SK-N-SH (cell line): ENCODE measurements around the gene TRIM15. TPM values are rescaled to one million over a fixed set of nuclear protein-coding genes. Genes with fewer than 3 reads are reported as not detected.

ENCODE experiments used
- CTCF ChIA-PET: fragments of 300-600, 350-600 bp; formaldehyde crosslinking; extraction: SDS; loops from one replicate; lab custom pipeline; 2021; lab: Yijun Ruan, JAX
- POLR2A ChIA-PET: fragments of 350-600 bp; sonication (Branson Sonifier 250); formaldehyde crosslinking; extraction: SDS; loops from one replicate; lab custom pipeline; 2020; ENCODE audit warnings: antibody characterized with exemption, inconsistent platforms; lab: Yijun Ruan, JAX
- DNase-seq: peaks from one replicate; pipeline ENCODE4 v3.0.0; 2012
- H2AFZ ChIP-seq: fragments of 200-600 bp; sonication (generic); 2 replicates; pipeline ENCODE4 v1.8.1; 2016; ENCODE audit warnings: antibody characterized with exemption, mild to moderate bottlenecking, low read depth
- H3F3A ChIP-seq: fragments of 200-600 bp; sonication (generic); replicated peaks from 2 replicates; pipeline ENCODE3; 2016; ENCODE audit warnings: antibody characterized with exemption, mild to moderate bottlenecking; ENCODE audit not compliant: insufficient read depth
- H3K27ac ChIP-seq, 2 experiments: fragments of 200-500 bp in 1 of 2; fragments of 200-600 bp in 1 of 2; sonication (Bioruptor generic) in 1 of 2; sonication (generic), shearing (Covaris generic) in 1 of 2; 2 replicates each; pipeline versions ENCODE4 v1.5.1 to v1.6.1; 2014 to 2016; ENCODE audit warnings: low read depth in 2 of 2, inconsistent platforms in 1 of 2, low read length in 1 of 2, mild to moderate bottlenecking in 1 of 2, mixed read lengths in 1 of 2
- H3K27me3 ChIP-seq: fragments of 200-600 bp; sonication (generic), shearing (Covaris generic); 2 replicates; pipeline ENCODE4 v1.6.1; 2016; ENCODE audit warnings: mixed run types; ENCODE audit not compliant: insufficient read depth
- H3K36me3 ChIP-seq, 2 experiments: fragments of 200-500 bp in 1 of 2; fragments of 200-600 bp in 1 of 2; sonication (Bioruptor generic) in 1 of 2; sonication (generic) in 1 of 2; replicated peaks in 1 of 2; 2 replicates each; pipeline versions ENCODE3 to v1.5.1; 2014 to 2016; ENCODE audit warnings: low read length in 1 of 2, mild to moderate bottlenecking in 1 of 2; ENCODE audit not compliant: insufficient read depth in 2 of 2, control insufficient read depth in 1 of 2
- H3K4me1 ChIP-seq, 2 experiments: fragments of 200-500 bp in 1 of 2; fragments of 200-600 bp in 1 of 2; sonication (Bioruptor generic) in 1 of 2; sonication (generic), shearing (Covaris generic) in 1 of 2; 2 replicates each; pipeline versions ENCODE4 v1.5.1 to v1.6.1; 2014 to 2016; ENCODE audit warnings: low read depth in 1 of 2, low read length in 1 of 2, mixed run types in 1 of 2; ENCODE audit not compliant: insufficient read depth in 2 of 2, control insufficient read depth in 1 of 2
- H3K4me2 ChIP-seq: fragments of 200-600 bp; sonication (generic), shearing (Covaris generic); 2 replicates; pipeline ENCODE4 v1.6.1; 2017; ENCODE audit warnings: mixed run types
- H3K4me3 ChIP-seq, 2 experiments: fragments of 200-500 bp in 1 of 2; fragments of 200-600 bp in 1 of 2; sonication (Bioruptor generic) in 1 of 2; sonication (generic), shearing (Covaris generic) in 1 of 2; 2 replicates each; pipeline versions ENCODE4 v1.5.1 to v1.8.1; 2014 to 2016; ENCODE audit warnings: low read depth in 2 of 2, inconsistent platforms in 1 of 2, low read length in 1 of 2, mild to moderate bottlenecking in 1 of 2, mixed read lengths in 1 of 2, moderate library complexity in 1 of 2
- H3K79me2 ChIP-seq: fragments of 200-600 bp; sonication (generic); 2 replicates; pipeline ENCODE4 v1.8.1; 2017; ENCODE audit warnings: mild to moderate bottlenecking; ENCODE audit not compliant: insufficient read depth
- H3K9ac ChIP-seq: fragments of 200-600 bp; sonication (generic); 2 replicates; pipeline ENCODE4 v1.6.1; 2017; ENCODE audit warnings: mixed run types
- H3K9me2 ChIP-seq: fragments of 200-600 bp; sonication (generic); 2 replicates; pipeline ENCODE4 v1.6.1; 2017; ENCODE audit warnings: mixed run types
- H3K9me3 ChIP-seq: fragments of 200-600 bp; sonication (generic); 2 replicates; pipeline ENCODE4 v1.6.1; 2017; ENCODE audit warnings: mixed run types, mild to moderate bottlenecking, moderate library complexity
- H4K20me1 ChIP-seq: fragments of 200-600 bp; sonication (generic); 2 replicates; pipeline ENCODE4 v1.6.1; 2017; ENCODE audit warnings: mild to moderate bottlenecking, mixed run types; ENCODE audit not compliant: insufficient read depth
- CHD2 ChIP-seq: fragments of 150-350 bp; IDR thresholded peaks from 2 replicates; pipeline ENCODE4 v1.6.1; 2018; ENCODE audit warnings: low read length; ENCODE audit not compliant: partially characterized antibody
- ELF1 ChIP-seq: IDR thresholded peaks from 2 replicates; pipeline ENCODE4 v1.4.0; 2012
- EP300 ChIP-seq, 2 experiments: IDR thresholded peaks; 2 replicates each; pipeline versions ENCODE4 v1.4.0 to v1.6.1; 2012; ENCODE audit warnings: borderline replicate concordance in 1 of 2, low read depth in 1 of 2, low read length in 1 of 2
- FOSL2 ChIP-seq: IDR thresholded peaks from 2 replicates; pipeline ENCODE4 v1.4.0; 2012; ENCODE audit warnings: low read depth, mild to moderate bottlenecking, moderate library complexity, borderline replicate concordance
- FOXM1 ChIP-seq: IDR thresholded peaks from 2 replicates; pipeline ENCODE4 v1.4.0; 2012; ENCODE audit warnings: low read depth, mild to moderate bottlenecking
- GATA2 ChIP-seq: sonication (generic); formaldehyde crosslinking; IDR thresholded peaks from 2 replicates; pipeline ENCODE4 v1.5.0; 2020; ENCODE audit warnings: mild to moderate bottlenecking, missing genetic modification reagents
- POLR2AphosphoS5 ChIP-seq: IDR thresholded peaks from 2 replicates; pipeline ENCODE4 v1.6.1; 2012; ENCODE audit warnings: low read depth, low read length
- RCOR1 ChIP-seq: fragments of 150-350 bp; IDR thresholded peaks from 2 replicates; pipeline ENCODE4 v1.6.1; 2017; ENCODE audit warnings: antibody characterized with exemption, low read length
- RFX5 ChIP-seq: IDR thresholded peaks from 2 replicates; pipeline ENCODE4 v1.6.1; 2012; ENCODE audit warnings: mild to moderate bottlenecking, improper control_type of control experiment, low read length
- RXRA ChIP-seq: IDR thresholded peaks from 2 replicates; pipeline ENCODE4 v1.4.0; 2012; ENCODE audit warnings: low read depth, mild to moderate bottlenecking, borderline replicate concordance
- TEAD4 ChIP-seq: IDR thresholded peaks from 2 replicates; pipeline ENCODE4 v1.4.0; 2012; ENCODE audit warnings: mild to moderate bottlenecking, borderline replicate concordance; ENCODE audit not compliant: insufficient read depth
- WGBS: methylation state at CpG from one replicate; pipeline ENCODE4 v1.1.6; 2017; ENCODE audit warnings: low lambda C conversion rate; 5-methylcytosine and 5-hydroxymethylcytosine counted together
- polyA plus RNA-seq, 3 experiments: library from polyadenylated mRNA; depleted of rRNA; stranded (reverse); fragments of >200 nt; gene quantifications; 2 replicates each; pipeline ENCODE4 v1.2.3, GENCODE V29; 2012
- TF ChIP-seq, protein P1 (sequence below): IDR thresholded peaks from 2 replicates; pipeline ENCODE4 v1.6.1; 2012; ENCODE audit warnings: mild to moderate bottlenecking, low read depth, low read length, moderate library complexity
- TF ChIP-seq, protein P2 (sequence below): IDR thresholded peaks from 2 replicates; pipeline ENCODE4 v1.4.0; 2012; ENCODE audit warnings: low read depth
- TF ChIP-seq, protein P3 (sequence below): IDR thresholded peaks from 2 replicates; pipeline ENCODE4 v1.4.0; 2012; ENCODE audit warnings: low read depth, borderline replicate concordance

Gene TRIM15
- polyA plus RNA-seq, 1 of the 3 experiments (the other 2 are of a cell fraction): not detected

DNA sequence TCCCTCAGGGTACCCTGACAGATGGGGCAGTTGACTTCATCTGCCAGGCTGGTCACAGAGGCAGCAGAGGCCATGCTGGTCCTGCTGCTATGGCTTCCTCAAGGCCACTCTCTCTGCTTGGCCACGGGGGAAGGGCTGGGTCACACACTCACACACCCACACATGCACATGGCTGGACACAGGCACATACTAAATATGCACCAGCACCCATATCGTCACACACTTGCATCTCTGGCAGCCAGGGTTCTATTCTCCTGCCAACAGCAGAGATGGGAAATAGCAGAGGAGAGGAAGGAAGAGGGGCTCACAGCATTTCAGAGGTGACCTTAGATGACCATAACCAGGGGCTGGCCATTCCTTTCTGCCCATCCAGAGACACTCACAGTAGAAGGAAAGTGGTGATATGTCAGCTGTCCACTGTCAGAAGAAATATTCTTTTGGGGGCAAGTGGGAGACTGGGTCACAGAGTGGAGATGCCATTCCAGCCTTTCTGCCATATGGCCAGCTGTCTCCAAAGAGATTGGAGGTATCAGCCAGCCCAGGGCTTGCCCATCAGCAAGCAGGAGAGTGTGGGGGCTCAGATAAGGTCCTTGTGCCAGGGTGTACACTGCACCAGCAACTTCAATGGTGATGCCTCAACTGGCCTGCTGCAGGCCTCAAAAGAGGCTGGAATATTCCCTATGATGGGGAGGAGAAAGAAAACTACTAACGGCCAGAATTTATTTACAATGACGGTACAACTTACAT lies 2.4 kb upstream of the TRIM15 start, which contains the start of gene TRIM10 (continued):
- TF ChIP-seq, protein P1, sequence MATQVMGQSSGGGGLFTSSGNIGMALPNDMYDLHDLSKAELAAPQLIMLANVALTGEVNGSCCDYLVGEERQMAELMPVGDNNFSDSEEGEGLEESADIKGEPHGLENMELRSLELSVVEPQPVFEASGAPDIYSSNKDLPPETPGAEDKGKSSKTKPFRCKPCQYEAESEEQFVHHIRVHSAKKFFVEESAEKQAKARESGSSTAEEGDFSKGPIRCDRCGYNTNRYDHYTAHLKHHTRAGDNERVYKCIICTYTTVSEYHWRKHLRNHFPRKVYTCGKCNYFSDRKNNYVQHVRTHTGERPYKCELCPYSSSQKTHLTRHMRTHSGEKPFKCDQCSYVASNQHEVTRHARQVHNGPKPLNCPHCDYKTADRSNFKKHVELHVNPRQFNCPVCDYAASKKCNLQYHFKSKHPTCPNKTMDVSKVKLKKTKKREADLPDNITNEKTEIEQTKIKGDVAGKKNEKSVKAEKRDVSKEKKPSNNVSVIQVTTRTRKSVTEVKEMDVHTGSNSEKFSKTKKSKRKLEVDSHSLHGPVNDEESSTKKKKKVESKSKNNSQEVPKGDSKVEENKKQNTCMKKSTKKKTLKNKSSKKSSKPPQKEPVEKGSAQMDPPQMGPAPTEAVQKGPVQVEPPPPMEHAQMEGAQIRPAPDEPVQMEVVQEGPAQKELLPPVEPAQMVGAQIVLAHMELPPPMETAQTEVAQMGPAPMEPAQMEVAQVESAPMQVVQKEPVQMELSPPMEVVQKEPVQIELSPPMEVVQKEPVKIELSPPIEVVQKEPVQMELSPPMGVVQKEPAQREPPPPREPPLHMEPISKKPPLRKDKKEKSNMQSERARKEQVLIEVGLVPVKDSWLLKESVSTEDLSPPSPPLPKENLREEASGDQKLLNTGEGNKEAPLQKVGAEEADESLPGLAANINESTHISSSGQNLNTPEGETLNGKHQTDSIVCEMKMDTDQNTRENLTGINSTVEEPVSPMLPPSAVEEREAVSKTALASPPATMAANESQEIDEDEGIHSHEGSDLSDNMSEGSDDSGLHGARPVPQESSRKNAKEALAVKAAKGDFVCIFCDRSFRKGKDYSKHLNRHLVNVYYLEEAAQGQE: no peak
- TF ChIP-seq GATA2 (no peak), RCOR1 (no peak)
- TF ChIP-seq, protein P2, sequence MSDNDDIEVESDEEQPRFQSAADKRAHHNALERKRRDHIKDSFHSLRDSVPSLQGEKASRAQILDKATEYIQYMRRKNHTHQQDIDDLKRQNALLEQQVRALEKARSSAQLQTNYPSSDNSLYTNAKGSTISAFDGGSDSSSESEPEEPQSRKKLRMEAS: no peak

DNA sequence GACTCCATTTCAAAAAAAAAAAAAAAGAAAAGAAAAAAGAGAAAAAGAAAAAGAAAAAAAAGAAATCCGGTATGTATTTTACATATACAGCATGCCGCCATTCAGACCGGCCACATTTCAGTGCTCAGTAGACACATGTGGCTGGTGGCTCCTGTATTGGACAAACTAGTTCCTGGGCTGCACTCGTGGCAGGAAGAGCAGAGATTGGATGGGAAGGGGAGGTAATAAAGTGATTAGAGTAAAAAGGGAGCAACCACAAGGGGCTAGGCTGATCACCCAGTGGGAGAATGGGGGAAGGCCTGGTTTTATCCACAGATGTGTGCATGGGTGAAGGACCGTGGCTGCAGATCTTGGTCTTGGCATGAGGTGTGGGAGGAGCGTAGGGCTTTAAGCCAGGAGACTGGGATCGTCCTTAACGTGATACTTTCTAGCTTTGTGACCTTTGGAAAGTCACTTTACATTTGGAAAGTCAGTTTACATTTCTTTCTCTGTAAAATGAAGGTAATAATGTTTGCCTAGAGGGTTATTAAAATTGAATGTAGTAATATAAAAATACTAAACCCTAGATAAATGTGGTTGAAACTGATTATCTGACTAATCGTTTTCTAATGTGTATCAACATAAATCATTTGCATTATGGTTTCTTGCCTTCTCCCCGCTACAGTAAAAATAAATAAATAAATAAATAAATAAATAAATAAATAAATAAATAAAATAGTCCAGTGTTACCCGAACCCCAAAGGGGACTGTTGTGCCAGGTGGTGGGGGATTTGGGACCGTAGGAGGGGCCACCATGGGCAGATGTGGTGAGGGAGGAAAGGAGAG lies 869 bp upstream of the TRIM15 start:
- Histone ChIP-seq H3K27ac (no peak overlapping the region), H3K4me1 (no peaks in the 10 kb centered on the region; a peak in 1 of 4 replicates), H2AFZ (no peak overlapping the region), H3K9ac (no peak overlapping the region), H3K27me3 (peaks cover 63% of the 10 kb centered on the region; the same call in 1 of the 2 replicates), H3K36me3 (no peaks in the 10 kb centered on the region), H3F3A (no peaks in the 10 kb centered on the region), H3K79me2 (no peaks in the 10 kb centered on the region), H4K20me1 (no peaks in the 10 kb centered on the region), H3K9me3 (no peaks in the 10 kb centered on the region), H3K4me2 (no peak overlapping the region), H3K9me2 (no peaks in the 10 kb centered on the region), H3K4me3 (no peak overlapping the region)
- 31% methylated on average over 12 of the region's 12 CpGs for WGBS
- no peak for DNase-seq
- ChIA-PET CTCF (no interaction called here), POLR2A (no interaction called here)
- TF ChIP-seq POLR2AphosphoS5 (no peak), FOXM1 (no peak), ELF1 (no peak), CHD2 (no peak), GATA2 (no peak), RXRA (no peak), TEAD4 (no peak), EP300 (IDR thresholded peaks at IDR 0.05; ENCODE audit: borderline replicate concordance in 1 of 2, low read depth in 1 of 2, low read length in 1 of 2) (no peak), RFX5 (no peak), FOSL2 (no peak)
- TF ChIP-seq, protein P3, sequence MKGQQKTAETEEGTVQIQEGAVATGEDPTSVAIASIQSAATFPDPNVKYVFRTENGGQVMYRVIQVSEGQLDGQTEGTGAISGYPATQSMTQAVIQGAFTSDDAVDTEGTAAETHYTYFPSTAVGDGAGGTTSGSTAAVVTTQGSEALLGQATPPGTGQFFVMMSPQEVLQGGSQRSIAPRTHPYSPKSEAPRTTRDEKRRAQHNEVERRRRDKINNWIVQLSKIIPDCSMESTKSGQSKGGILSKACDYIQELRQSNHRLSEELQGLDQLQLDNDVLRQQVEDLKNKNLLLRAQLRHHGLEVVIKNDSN: no peak
- TF ChIP-seq, protein P2: no peak
